Measurements from ENCODE around the gene NPHP3. TPM values are rescaled to one million over a fixed set of nuclear protein-coding genes. Genes with fewer than 3 reads are reported as not detected.

Gene NPHP3
- total and polyA plus RNA-seq, 2 of the 4 experiments (the other 2 are of a cell fraction), result 19.9 to 21.3 TPM

- Histone ChIP-seq H2BK20ac (ENCODE audit: low read depth, low read length) (no peak overlapping the region), H3K4ac (ENCODE audit: low read depth, low read length) (no peak overlapping the region), H3K79me1 (ENCODE audit: low read depth in 1 of 2, low read length in 2 of 2) (peaks cover 0 to 8% of the 10 kb centered on the region in 2 experiments; a peak in 3 of 4 replicates), H2AFZ (replicated peaks; ENCODE audit: low read length, poor library complexity) (no peak overlapping the region), H4K20me1 (ENCODE audit: insufficient read depth, low read length) (no peaks in the 10 kb centered on the region), H3K9me1 (ENCODE audit: insufficient read depth, low read length) (no peaks in the 10 kb centered on the region), H3K27ac (ENCODE audit: insufficient read depth, low read length) (no peak overlapping the region), H3K14ac (replicated peaks; ENCODE audit: low read depth, low read length) (no peak overlapping the region), H2BK120ac (ENCODE audit: low read depth, low read length) (no peak overlapping the region), H3K23ac (ENCODE audit: low read depth, low read length) (no peak overlapping the region), H3K4me2 (ENCODE audit: low read depth, low read length) (no peak overlapping the region), H3K56ac (ENCODE audit: extremely low read depth, insufficient read depth, low read length) (no peak overlapping the region), H3K18ac (ENCODE audit: low read depth, low read length) (no peak overlapping the region), H3K4me1 (ENCODE audit: control insufficient read depth, insufficient read depth, low read length) (peaks cover 2% of the 10 kb centered on the region; the same call in 1 of the 2 replicates), H2AK5ac (ENCODE audit: low read depth, low read length) (no peak overlapping the region), H2AK9ac (replicated peaks; ENCODE audit: low read depth, low read length, poor library complexity) (no peak overlapping the region), H2BK15ac (ENCODE audit: low read depth, low read length) (no peak overlapping the region), H4K8ac (ENCODE audit: low read depth in 2 of 2, low read length in 2 of 2) (no peak overlapping the region), H4K91ac (ENCODE audit: insufficient read depth, low read depth, low read length) (no peak overlapping the region), H4K5ac (ENCODE audit: low read depth, low read length) (no peak overlapping the region), H2BK5ac (ENCODE audit: low read depth, low read length, poor library complexity, severe bottlenecking) (no peak overlapping the region), H3K9ac (ENCODE audit: low read depth, low read length) (no peak overlapping the region), H3K4me3 (ENCODE audit: insufficient read depth, low read depth, low read length) (no peak overlapping the region), H3K9me3 (ENCODE audit: control insufficient read depth, insufficient read depth, low read length) (no peaks in the 10 kb centered on the region), H3K27me3 (ENCODE audit: control insufficient read depth, insufficient read depth, low read length) (no peaks in the 10 kb centered on the region), H3K36me3 (ENCODE audit: control insufficient read depth, insufficient read depth, low read length) (peaks cover 42% of the 10 kb centered on the region)
- DNase-seq (no peak), ATAC-seq (ENCODE audit: low read depth) (no peak)
- in situ Hi-C loops (cut with MboI; ENCODE audit: low sequenced_read_pairs) (no loop called here), dilution Hi-C loops (cut with HindIII; ENCODE audit: low sequenced_read_pairs, unreplicated experiment) (no loop called here), intact Hi-C loops (cut with micrococcal nuclease) (loop anchor here (5.0 kb wide), 1 partner anchor 193 kb away; no protein-coding TSS in a partner anchor)
- no CpG with 5 or more reads among the region's 4 CpGs for WGBS, 2 experiments (ENCODE audit: extremely low coverage in 2 of 2, insufficient read length in 1 of 2)
- CTCF ChIA-PET, result no interaction called here
- TF ChIP-seq CTCF (conservative IDR thresholded peaks at IDR 0.05; ENCODE audit: low read depth, low read length) (no peak), RCOR1 (IDR thresholded peaks at IDR 0.05; ENCODE audit: insufficient replicate concordance, low read length) (no peak), MAFK (IDR thresholded peaks at IDR 0.05; ENCODE audit: low read depth, low read length) (no peak), NFE2L2 (IDR thresholded peaks at IDR 0.05; ENCODE audit: low read depth, low read length) (no peak), SMC3 (IDR thresholded peaks at IDR 0.05; ENCODE audit: low read depth, low read length) (no peak), POLR2A (IDR thresholded peaks at IDR 0.05; ENCODE audit: low read depth, low read length) (no peak), ELK1 (IDR thresholded peaks at IDR 0.05; ENCODE audit: borderline replicate concordance, low read depth, low read length) (no peak), USF2 (IDR thresholded peaks at IDR 0.05; ENCODE audit: low read depth, low read length) (no peak), CEBPB (IDR thresholded peaks at IDR 0.05; ENCODE audit: low read depth, low read length) (no peak), MXI1 (IDR thresholded peaks at IDR 0.05; ENCODE audit: borderline replicate concordance, low read depth, low read length) (no peak), RFX5 (IDR thresholded peaks at IDR 0.05; ENCODE audit: low read depth, low read length) (no peak), CHD1 (IDR thresholded peaks at IDR 0.05; ENCODE audit: low read depth, low read length) (no peak), FOS (IDR thresholded peaks at IDR 0.05; ENCODE audit: low read depth, low read length) (no peak), RAD21 (IDR thresholded peaks at IDR 0.05; ENCODE audit: low read length) (no peak)
- POLR2A ChIA-PET (ENCODE audit: unreplicated experiment), result no interaction called here
- no TSS peak for BruUV-seq (replicated peaks)
Observed at GRCh38 chr3:132694991-132695390, 27.2 kb downstream of the NPHP3 start.
